Suprapubic skin (tissue), 4 donors: ENCODE measurements around the gene MFN2.

Experiments
- EP300 ChIP-seq: sonication (generic); formaldehyde crosslinking; IDR thresholded peaks from one replicate; pipeline ENCODE4 v1.6.1; 2017; ENCODE audit warnings: antibody characterized with exemption
- POLR2A ChIP-seq, 2 donors: fragments of 450-650 bp; IDR thresholded peaks; one replicate each; pipeline ENCODE4 v1.6.1; 2017; ENCODE audit warnings: antibody characterized with exemption in 2 of 2, mild to moderate bottlenecking in 2 of 2, moderate library complexity in 2 of 2
- POLR2AphosphoS5 ChIP-seq, 3 donors: sonication (generic); formaldehyde crosslinking; IDR thresholded peaks; one replicate each; pipeline ENCODE4 v1.6.1; 2017; ENCODE audit warnings: antibody characterized with exemption in 3 of 3
- TF ChIP-seq, protein P1 (sequence below), 2 donors: fragments of 200-600 bp in 1 of 2; fragments of 450-650 bp in 1 of 2; sonication (generic) in 1 of 2; IDR thresholded peaks; one replicate each; pipeline ENCODE4 v1.5.1; 2016 to 2019; ENCODE audit warnings: antibody characterized with exemption in 2 of 2, mild to moderate bottlenecking in 1 of 2, moderate library complexity in 1 of 2

DNA sequence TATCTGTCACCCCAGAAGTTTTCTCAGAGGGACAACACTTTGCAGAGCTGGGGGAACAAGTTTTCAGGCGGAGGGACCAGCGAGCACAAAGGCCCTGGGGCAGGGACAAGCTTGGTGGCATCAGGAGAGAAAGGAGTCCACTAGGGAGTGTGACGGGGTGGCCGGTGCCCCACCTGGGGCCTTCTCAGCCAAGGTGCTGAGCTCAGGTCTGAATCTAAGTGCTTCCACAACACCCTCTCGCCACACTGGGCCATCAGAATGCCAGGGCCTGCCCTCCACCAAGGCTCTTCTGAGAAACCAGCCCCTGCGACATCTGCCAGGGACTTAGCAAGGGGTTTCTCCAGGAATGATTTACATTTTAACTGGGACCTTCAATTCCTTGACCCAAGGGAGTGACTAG lies 75.0 kb downstream of the MFN2 start:
- TF ChIP-seq, protein P1, sequence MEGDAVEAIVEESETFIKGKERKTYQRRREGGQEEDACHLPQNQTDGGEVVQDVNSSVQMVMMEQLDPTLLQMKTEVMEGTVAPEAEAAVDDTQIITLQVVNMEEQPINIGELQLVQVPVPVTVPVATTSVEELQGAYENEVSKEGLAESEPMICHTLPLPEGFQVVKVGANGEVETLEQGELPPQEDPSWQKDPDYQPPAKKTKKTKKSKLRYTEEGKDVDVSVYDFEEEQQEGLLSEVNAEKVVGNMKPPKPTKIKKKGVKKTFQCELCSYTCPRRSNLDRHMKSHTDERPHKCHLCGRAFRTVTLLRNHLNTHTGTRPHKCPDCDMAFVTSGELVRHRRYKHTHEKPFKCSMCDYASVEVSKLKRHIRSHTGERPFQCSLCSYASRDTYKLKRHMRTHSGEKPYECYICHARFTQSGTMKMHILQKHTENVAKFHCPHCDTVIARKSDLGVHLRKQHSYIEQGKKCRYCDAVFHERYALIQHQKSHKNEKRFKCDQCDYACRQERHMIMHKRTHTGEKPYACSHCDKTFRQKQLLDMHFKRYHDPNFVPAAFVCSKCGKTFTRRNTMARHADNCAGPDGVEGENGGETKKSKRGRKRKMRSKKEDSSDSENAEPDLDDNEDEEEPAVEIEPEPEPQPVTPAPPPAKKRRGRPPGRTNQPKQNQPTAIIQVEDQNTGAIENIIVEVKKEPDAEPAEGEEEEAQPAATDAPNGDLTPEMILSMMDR (IDR thresholded peaks at IDR 0.05) = no peak
- TF ChIP-seq POLR2A (IDR thresholded peaks at IDR 0.05) (no peak), EP300 (no peak), POLR2AphosphoS5 (IDR thresholded peaks at IDR 0.05) (no peak)
